GM12878 (cell line): ENCODE measurements around the gene ZNF181. TPM values are rescaled to one million over a fixed set of nuclear protein-coding genes. Genes with fewer than 3 reads are reported as not detected.

Experiments used
- ATAC-seq: fragments of 200-7000 bp; cut with Tn5 transposase; 3 replicates; pipeline ENCODE4 v1.9.1; 2020; ENCODE audit warnings: mild to moderate bottlenecking, moderate library complexity
- BruUV-seq: library from RNA; stranded (reverse); fragments of 400-500 nt; replicated peaks from 2 replicates; lab custom pipeline; 2021; lab: Mats Ljungman, UMichigan
- CTCF ChIA-PET: fragments of 300-600 bp; sonication (Branson Sonifier 250); formaldehyde crosslinking; extraction: SDS; loops from one replicate; lab custom pipeline; 2021; ENCODE audit warnings: inconsistent platforms; lab: Yijun Ruan, JAX
- POLR2A ChIA-PET: fragments of 350-600 bp; formaldehyde crosslinking; extraction: SDS; loops from one replicate; lab custom pipeline; 2021; ENCODE audit warnings: inconsistent platforms; lab: Charles Lee
- RAD21 ChIA-PET: fragments of 300-600 bp; sonication (Branson Sonifier 250); formaldehyde crosslinking; loops from one replicate; lab custom pipeline; 2023; ENCODE audit warnings: antibody characterized with exemption; ENCODE audit not compliant: unreplicated experiment; lab: Charles Lee
- SMC1A ChIA-PET: fragments of 300-600 bp; sonication (Branson Sonifier 250); formaldehyde crosslinking; loops from one replicate; lab custom pipeline; 2023; ENCODE audit not compliant: unreplicated experiment, uncharacterized antibody; lab: Charles Lee
- DNase-seq: peaks from one replicate; pipeline ENCODE4 v3.0.0-alpha.2; 2011; ENCODE audit warnings: low read depth, low spot score
- FAIRE-seq: peaks from 3 replicates; lab custom pipeline; 2011; peaks lifted over from hg19 to GRCh38; lab: Jason Lieb, UNC
- H2AFZ ChIP-seq: 2 replicates; pipeline ENCODE4 v1.6.0; 2011; ENCODE audit warnings: low read depth, low read length, control low read depth; ENCODE audit not compliant: control insufficient read depth
- H3K27ac ChIP-seq: 2 replicates; pipeline ENCODE4 v1.5.1; 2011; ENCODE audit warnings: control low read depth; ENCODE audit not compliant: control insufficient read depth, insufficient read depth
- H3K27me3 ChIP-seq, 2 experiments: replicated peaks in 1 of 2; 2 replicates each; pipeline versions ENCODE4 v1.6.0 to v1.6.1; 2011; ENCODE audit warnings: low read length in 1 of 2; ENCODE audit not compliant: control insufficient read depth in 2 of 2, insufficient read depth in 2 of 2
- H3K36me3 ChIP-seq, 2 experiments: 2 replicates each; pipeline ENCODE4 v1.5.1; 2011; ENCODE audit warnings: low read length in 1 of 2; ENCODE audit not compliant: control insufficient read depth in 2 of 2, insufficient read depth in 2 of 2
- H3K4me1 ChIP-seq: 2 replicates; pipeline ENCODE4 v1.6.1; 2011; ENCODE audit warnings: mild to moderate bottlenecking, low read length, moderate library complexity, mixed read lengths; ENCODE audit not compliant: control insufficient read depth, insufficient read depth
- H3K4me2 ChIP-seq: 2 replicates; pipeline ENCODE4 v1.6.0; 2011; ENCODE audit warnings: control low read depth; ENCODE audit not compliant: control insufficient read depth, insufficient read depth
- H3K4me3 ChIP-seq: fragments of 200-600 bp; sonication (generic); 2 replicates; pipeline ENCODE4 v1.5.1; 2016
- H3K79me2 ChIP-seq: 2 replicates; pipeline ENCODE4 v1.6.0; 2011; ENCODE audit warnings: low read length; ENCODE audit not compliant: control insufficient read depth, insufficient read depth
- H3K9ac ChIP-seq: 2 replicates; pipeline ENCODE4 v1.8.0; 2011; ENCODE audit warnings: low read length, control low read depth, mixed read lengths; ENCODE audit not compliant: control insufficient read depth, insufficient read depth
- H3K9me3 ChIP-seq: replicated peaks from 3 replicates; pipeline ENCODE4 v1.5.1; 2011; ENCODE audit warnings: mild to moderate bottlenecking, low read length; ENCODE audit not compliant: control insufficient read depth, insufficient read depth
- H4K20me1 ChIP-seq: 2 replicates; pipeline ENCODE4 v1.6.0; 2011; ENCODE audit not compliant: control insufficient read depth, insufficient read depth
- BMI1 ChIP-seq: fragments of 450-650 bp; IDR thresholded peaks from 2 replicates; pipeline ENCODE4 v1.6.1; 2016; ENCODE audit warnings: mild to moderate bottlenecking, moderate library complexity, borderline replicate concordance
- EZH2 ChIP-seq: IDR thresholded peaks from 2 replicates; pipeline ENCODE4 v1.6.1; 2012; ENCODE audit warnings: low read depth, mild to moderate bottlenecking, control low read depth, inconsistent platforms, low read length, borderline replicate concordance; ENCODE audit not compliant: control insufficient read depth
- GATAD2B ChIP-seq: fragments of 450-650 bp; conservative IDR thresholded peaks from 2 replicates; pipeline ENCODE4 v1.6.1; 2017; ENCODE audit warnings: low read depth, mild to moderate bottlenecking, moderate library complexity
- LARP7 ChIP-seq: fragments of 450-650 bp; IDR thresholded peaks from 2 replicates; pipeline ENCODE4 v1.6.1; 2017; ENCODE audit warnings: mild to moderate bottlenecking
- MYB ChIP-seq: fragments of 150-350 bp; IDR thresholded peaks from 2 replicates; pipeline ENCODE4 v1.6.1; 2014; ENCODE audit warnings: mild to moderate bottlenecking, low read depth, low read length, borderline replicate concordance
- NBN ChIP-seq: fragments of 450-650 bp; IDR thresholded peaks from 2 replicates; pipeline ENCODE4 v1.6.1; 2016
- PAX5 ChIP-seq: IDR thresholded peaks from 2 replicates; pipeline ENCODE4 v1.6.1; 2011; ENCODE audit warnings: low read depth, low read length, borderline replicate concordance
- RBBP5 ChIP-seq: fragments of 200-600 bp; sonication (generic); conservative IDR thresholded peaks from 2 replicates; pipeline ENCODE4 v1.6.1; 2016
- SP1 ChIP-seq: IDR thresholded peaks from one replicate; pipeline ENCODE4 v1.6.1; 2011; ENCODE audit warnings: low read depth, low read length
- SRF ChIP-seq, 2 experiments: IDR thresholded peaks; 2 replicates each; pipeline ENCODE4 v1.6.1; 2011; ENCODE audit warnings: low read depth in 2 of 2, low read length in 2 of 2, mild to moderate bottlenecking in 1 of 2, moderate library complexity in 1 of 2
- WRNIP1 ChIP-seq: IDR thresholded peaks from 2 replicates; pipeline ENCODE4 v1.6.1; 2011; ENCODE audit warnings: low read depth, low read length, improper control_type of control experiment, borderline replicate concordance
- YY1 ChIP-seq: IDR thresholded peaks from 2 replicates; pipeline ENCODE4 v1.6.1; 2011; ENCODE audit warnings: low read depth, mild to moderate bottlenecking, low read length
- WGBS: methylation state at CpG from one replicate; pipeline ENCODE4 v1.1.6; 2016; ENCODE audit warnings: low lambda C conversion rate; ENCODE audit not compliant: insufficient replicate concordance, insufficient coverage; ENCODE audit errors: missing lambda C conversion rate; 5-methylcytosine and 5-hydroxymethylcytosine counted together
- in situ Hi-C: fragments of 300-500 bp; cut with MboI; formaldehyde crosslinking; loops from 9 replicates; pipeline ENCODE4 v1.14.3; 2018; ENCODE audit warnings: mixed read lengths
- intact Hi-C: fragments of 100-400 bp; cut with micrococcal nuclease; formaldehyde crosslinking; loops from one replicate; pipeline ENCODE4 v1.14.2; 2022; ENCODE audit not compliant: unreplicated experiment
- polyA plus RNA-seq, 11 experiments: library from polyadenylated mRNA; depleted of rRNA in 4 of 11; unstranded in 6 of 11; stranded (reverse) in 5 of 11; fragments of >200 nt; fragmentation: Nextera tagmentation in 4 of 11; fragmentation: Illumina TruSeq in 1 of 11; extraction: Ambion mirVana in 4 of 11; extraction: Trizol in 1 of 11; gene quantifications; 1 replicate in 1 of 11; 2 replicates in 10 of 11; pipeline versions ENCODE4 v1.2.1 to v1.2.3, GENCODE V29; 2011 to 2016; ENCODE audit warnings: inconsistent platforms in 2 of 11, missing spikeins in 2 of 11, low read depth in 1 of 11
- total RNA-seq, 4 experiments: library from RNA; depleted of rRNA in 3 of 4; stranded (reverse); fragments of >200 nt in 3 of 4; fragmentation: Illumina TruSeq in 1 of 4; extraction: Trizol in 1 of 4; gene quantifications; 2 replicates each; pipeline versions ENCODE4 v1.2.1 to v1.2.3, GENCODE V29; 2013 to 2021
- TF ChIP-seq, protein P1 (sequence below): fragments of 450-650 bp; IDR thresholded peaks from 2 replicates; pipeline ENCODE4 v1.6.1; 2017; ENCODE audit warnings: antibody characterized with exemption, mild to moderate bottlenecking, moderate library complexity
- TF ChIP-seq, protein P2 (sequence below): fragments of 450-650 bp; IDR thresholded peaks from 2 replicates; pipeline ENCODE4 v1.6.1; 2014; ENCODE audit warnings: mild to moderate bottlenecking

Gene ZNF181
- total and polyA plus RNA-seq, 10 of the 15 experiments (the other 5 are each of a cell fraction or from before 2014, with no cell fraction given) = 2.1 to 10.3 (median 8.1) TPM

DNA sequence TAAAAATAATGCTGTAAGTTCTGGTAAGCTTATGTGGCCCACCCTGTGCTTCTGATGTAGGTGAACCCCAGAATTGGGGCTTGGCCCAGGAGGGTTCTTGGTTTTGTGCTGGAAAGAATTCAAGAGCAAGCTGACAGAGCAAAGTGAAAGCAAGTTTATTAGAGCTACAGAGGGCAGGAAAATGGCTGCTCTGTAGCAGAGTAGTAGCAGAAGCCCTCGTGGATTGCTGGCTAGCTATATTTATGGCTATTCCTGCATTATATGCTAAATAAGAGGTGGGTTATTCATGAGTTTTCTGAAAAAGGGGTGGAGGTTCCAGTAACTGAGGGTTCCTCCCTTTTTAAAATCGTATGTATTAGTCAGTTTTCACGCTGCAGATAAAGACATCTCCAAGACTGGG, 59.5 kb downstream of the ZNF181 start:
- ATAC-seq (no peak), DNase-seq (no peak), FAIRE-seq (no peak)
- TF ChIP-seq SP1 = no peak
- TF ChIP-seq YY1 = peak; percentile 48; the same call in 1 of the 2 replicates
- TF ChIP-seq PAX5 = no peak
- H3K27ac ChIP-seq = no peak overlapping the region
- no peaks in the 10 kb centered on the region for H3K4me1 ChIP-seq
- H3K9ac ChIP-seq = no peak overlapping the region
- 16% methylated on average over 3 of the region's 3 CpGs for WGBS
- no peak overlapping the region; the same call in 1 of the 2 replicates for H2AFZ ChIP-seq
- no peaks in the 10 kb centered on the region for H3K27me3 ChIP-seq
- H3K79me2 ChIP-seq = no peaks in the 10 kb centered on the region
- no peaks in the 10 kb centered on the region; the same call in 2 of the 3 replicates for H3K9me3 ChIP-seq
- intact Hi-C loops = no loop called here
- no peaks in the 10 kb centered on the region for H4K20me1 ChIP-seq
- ChIA-PET RAD21 (no interaction called here), CTCF (no interaction called here), POLR2A (interaction anchor here (0.6 kb wide), 1 partner anchor 25 kb away, joined by 3 read pairs; no protein-coding TSS in a partner anchor), SMC1A (no interaction called here)
- no peaks in the 10 kb centered on the region for H3K36me3 ChIP-seq
- H3K4me2 ChIP-seq = no peak overlapping the region
- H3K4me3 ChIP-seq = no peak overlapping the region
- in situ Hi-C loops = no loop called here
- BruUV-seq = no TSS peak

DNA sequence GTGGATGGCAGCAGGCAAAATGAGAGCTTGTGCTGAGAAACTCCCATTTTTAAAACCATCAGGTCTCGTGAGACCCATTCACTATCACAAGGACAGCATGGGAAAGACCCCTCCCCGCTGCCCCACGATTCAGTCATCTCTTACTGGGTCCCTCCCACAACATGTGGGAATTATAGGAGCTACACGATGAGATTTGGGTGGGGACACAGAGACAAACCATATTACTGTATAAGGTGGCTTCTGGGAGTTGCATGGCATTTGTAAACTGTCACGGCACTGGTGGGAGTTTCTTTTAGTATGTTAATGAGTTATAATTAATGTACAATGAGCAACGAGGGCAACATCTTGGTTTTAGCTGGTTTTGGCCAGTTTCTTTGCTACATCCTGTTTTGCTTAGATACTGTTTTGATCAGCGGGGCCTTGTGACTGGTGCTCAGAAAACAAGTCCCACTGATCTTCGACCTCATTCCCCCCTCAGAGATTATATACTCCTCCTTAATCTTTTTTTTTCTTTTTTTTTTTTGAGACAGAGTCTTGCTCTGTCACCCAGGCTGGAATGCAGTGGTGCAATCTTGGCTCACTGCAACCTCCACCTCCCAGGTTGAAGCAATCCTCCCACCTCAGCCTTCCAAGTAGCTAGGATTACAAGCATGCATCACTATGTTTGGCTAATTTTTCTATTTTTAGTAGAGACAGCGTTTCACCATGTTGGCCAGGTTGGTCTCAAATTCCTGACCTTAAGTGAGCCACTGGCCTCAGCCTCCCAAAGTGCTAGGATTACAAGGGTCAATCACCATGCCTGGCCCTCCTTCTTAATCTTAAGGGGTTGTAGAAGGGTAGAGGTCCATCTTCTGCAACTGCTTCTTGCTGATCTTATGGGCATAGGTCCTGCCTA, 60.3 kb downstream of the ZNF181 start:
- WGBS = 26% methylated on average over 9 of the region's 9 CpGs
- ChIA-PET POLR2A (interaction anchor here (0.6 kb wide), 1 partner anchor 26 kb away, joined by 3 read pairs; no protein-coding TSS in a partner anchor), SMC1A (no interaction called here)
- TF ChIP-seq, protein P1, sequence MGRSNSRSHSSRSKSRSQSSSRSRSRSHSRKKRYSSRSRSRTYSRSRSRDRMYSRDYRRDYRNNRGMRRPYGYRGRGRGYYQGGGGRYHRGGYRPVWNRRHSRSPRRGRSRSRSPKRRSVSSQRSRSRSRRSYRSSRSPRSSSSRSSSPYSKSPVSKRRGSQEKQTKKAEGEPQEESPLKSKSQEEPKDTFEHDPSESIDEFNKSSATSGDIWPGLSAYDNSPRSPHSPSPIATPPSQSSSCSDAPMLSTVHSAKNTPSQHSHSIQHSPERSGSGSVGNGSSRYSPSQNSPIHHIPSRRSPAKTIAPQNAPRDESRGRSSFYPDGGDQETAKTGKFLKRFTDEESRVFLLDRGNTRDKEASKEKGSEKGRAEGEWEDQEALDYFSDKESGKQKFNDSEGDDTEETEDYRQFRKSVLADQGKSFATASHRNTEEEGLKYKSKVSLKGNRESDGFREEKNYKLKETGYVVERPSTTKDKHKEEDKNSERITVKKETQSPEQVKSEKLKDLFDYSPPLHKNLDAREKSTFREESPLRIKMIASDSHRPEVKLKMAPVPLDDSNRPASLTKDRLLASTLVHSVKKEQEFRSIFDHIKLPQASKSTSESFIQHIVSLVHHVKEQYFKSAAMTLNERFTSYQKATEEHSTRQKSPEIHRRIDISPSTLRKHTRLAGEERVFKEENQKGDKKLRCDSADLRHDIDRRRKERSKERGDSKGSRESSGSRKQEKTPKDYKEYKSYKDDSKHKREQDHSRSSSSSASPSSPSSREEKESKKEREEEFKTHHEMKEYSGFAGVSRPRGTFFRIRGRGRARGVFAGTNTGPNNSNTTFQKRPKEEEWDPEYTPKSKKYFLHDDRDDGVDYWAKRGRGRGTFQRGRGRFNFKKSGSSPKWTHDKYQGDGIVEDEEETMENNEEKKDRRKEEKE = no peak
- TF ChIP-seq LARP7 = no peak
- no peak for TF ChIP-seq RBBP5
- TF ChIP-seq, protein P2, sequence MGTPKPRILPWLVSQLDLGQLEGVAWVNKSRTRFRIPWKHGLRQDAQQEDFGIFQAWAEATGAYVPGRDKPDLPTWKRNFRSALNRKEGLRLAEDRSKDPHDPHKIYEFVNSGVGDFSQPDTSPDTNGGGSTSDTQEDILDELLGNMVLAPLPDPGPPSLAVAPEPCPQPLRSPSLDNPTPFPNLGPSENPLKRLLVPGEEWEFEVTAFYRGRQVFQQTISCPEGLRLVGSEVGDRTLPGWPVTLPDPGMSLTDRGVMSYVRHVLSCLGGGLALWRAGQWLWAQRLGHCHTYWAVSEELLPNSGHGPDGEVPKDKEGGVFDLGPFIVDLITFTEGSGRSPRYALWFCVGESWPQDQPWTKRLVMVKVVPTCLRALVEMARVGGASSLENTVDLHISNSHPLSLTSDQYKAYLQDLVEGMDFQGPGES = no peak
- TF ChIP-seq BMI1 = no peak
- TF ChIP-seq SRF (IDR thresholded peaks at IDR 0.05; ENCODE audit: low read depth in 2 of 2, low read length in 2 of 2) = no peak
- no peak for TF ChIP-seq EZH2
- TF ChIP-seq NBN = no peak
- TF ChIP-seq GATAD2B = no peak
- TF ChIP-seq WRNIP1 = no peak
- no peak for TF ChIP-seq MYB

More for the DNA sequence above, 60.3 kb downstream of the ZNF181 start:
- DNase-seq = no peak
- Histone ChIP-seq H3K9me3 (no peaks in the 10 kb centered on the region; the same call in 2 of the 3 replicates), H3K4me3 (no peak overlapping the region), H3K36me3 (no peaks in the 10 kb centered on the region), H3K4me2 (no peak overlapping the region), H3K9ac (no peak overlapping the region), H3K27ac (no peak overlapping the region), H3K79me2 (no peaks in the 10 kb centered on the region), H2AFZ (no peak overlapping the region), H3K27me3 (no peaks in the 10 kb centered on the region), H4K20me1 (no peaks in the 10 kb centered on the region), H3K4me1 (no peaks in the 10 kb centered on the region)
- intact Hi-C loops = no loop called here
- ATAC-seq = no peak
- BruUV-seq = no TSS peak
- FAIRE-seq = no peak
- ChIA-PET CTCF (no interaction called here), RAD21 (no interaction called here)
- in situ Hi-C loops = no loop called here
